Prostate gland (tissue), 2 donors: ENCODE data around the gene SP7. TPM values are rescaled to one million over a fixed set of nuclear protein-coding genes. Genes with fewer than 3 reads are reported as not detected.
A peak's percentile ranks its signal among the peaks of the same experiment; 100 is the strongest.

Experiments used
- DNase-seq: peaks from one replicate; pipeline ENCODE4 v3.0.0-alpha.2; 2019; ENCODE audit warnings: low spot score
- H3K27ac ChIP-seq, 2 donors: fragments of 200-600 bp; sonication (generic); 2 replicates each; pipeline ENCODE4 v1.5.1; 2017 to 2019
- H3K27me3 ChIP-seq: fragments of 200-600 bp; sonication (generic); replicated peaks from 2 replicates; pipeline ENCODE4 v1.5.1; 2019; ENCODE audit not compliant: insufficient read depth
- H3K36me3 ChIP-seq, 2 donors: fragments of 200-600 bp; sonication (generic); 1 replicate in 1 of 2; 2 replicates in 1 of 2; pipeline versions ENCODE4 v1.5.1 to v1.8.1; 2017 to 2019
- H3K4me1 ChIP-seq: fragments of 200-600 bp; sonication (generic); replicated peaks from 2 replicates; pipeline ENCODE4 v1.5.1; 2019
- H3K4me3 ChIP-seq, 2 donors: fragments of 200-600 bp; sonication (generic); 2 replicates each; pipeline ENCODE4 v1.5.1; 2017 to 2019
- H3K9me3 ChIP-seq: fragments of 200-600 bp; sonication (generic); 2 replicates; pipeline ENCODE4 v1.5.1; 2017
- CTCF ChIP-seq, 4 experiments: fragments of 200-600 bp in 2 of 4; fragments of 450-650 bp in 2 of 4; sonication (generic) in 2 of 4; IDR thresholded peaks; 1 replicate in 3 of 4; 2 replicates in 1 of 4; pipeline ENCODE4 v1.5.1; 2016 to 2019; ENCODE audit warnings: antibody characterized with exemption in 4 of 4, mild to moderate bottlenecking in 2 of 4, moderate library complexity in 2 of 4
- POLR2A ChIP-seq: fragments of 450-650 bp; IDR thresholded peaks from one replicate; pipeline ENCODE4 v1.6.1; 2016; ENCODE audit warnings: antibody characterized with exemption, mild to moderate bottlenecking
- POLR2AphosphoS5 ChIP-seq: sonication (generic); formaldehyde crosslinking; IDR thresholded peaks from one replicate; pipeline ENCODE4 v1.6.1; 2017; ENCODE audit warnings: antibody characterized with exemption
- WGBS: methylation state at CpG from one replicate; pipeline ENCODE4 v1.1.5; 2018; 5-methylcytosine and 5-hydroxymethylcytosine counted together
- intact Hi-C: fragments of 100-400 bp; cut with DNase I; formaldehyde crosslinking; loops from one replicate; pipeline ENCODE4 v1.14.2; 2022
- total RNA-seq, 2 donors: library from RNA; depleted of rRNA; stranded (reverse); fragments of >200 nt; gene quantifications; one replicate each; pipeline ENCODE4 v1.1.0, GENCODE V29; 2016

The SP7 gene
- total RNA-seq, 2 donors from 2014 or later, result not detected

DNA sequence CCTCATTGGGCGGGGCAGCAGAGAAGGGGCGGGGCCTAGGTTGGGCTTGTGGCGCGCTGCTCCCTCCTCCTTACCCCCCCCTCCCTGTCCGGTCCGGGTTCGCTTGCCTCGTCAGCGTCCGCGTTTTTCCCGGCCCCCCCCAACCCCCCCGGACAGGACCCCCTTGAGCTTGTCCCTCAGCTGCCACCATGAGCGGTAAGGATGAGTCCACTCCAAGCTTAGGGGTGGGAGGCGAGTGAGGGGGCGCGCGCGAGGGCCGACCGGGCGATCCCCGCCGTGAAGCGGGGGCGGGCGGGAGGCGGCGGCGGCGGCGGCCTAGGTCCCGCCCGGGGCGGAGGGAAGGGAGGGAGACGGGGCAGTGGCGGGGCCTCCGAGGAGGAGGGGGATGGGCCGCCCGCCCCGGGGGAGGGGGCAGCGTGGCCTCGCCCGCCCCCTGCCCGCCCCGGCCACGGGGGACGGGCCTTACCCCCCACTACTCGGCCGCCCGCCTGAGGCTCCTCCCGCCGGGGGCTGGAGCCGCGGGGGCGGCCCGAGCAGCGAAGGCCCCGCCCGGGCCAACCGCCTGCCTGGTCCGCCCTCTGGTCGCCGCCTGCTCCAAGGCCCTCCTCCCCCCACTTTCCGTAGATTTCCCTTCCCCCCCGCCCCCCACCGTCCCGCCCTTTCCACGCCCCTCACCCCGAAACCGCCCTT, 44.1 kb upstream of the SP7 start, which contains the start of gene SP1:
Gene SP1, plus strand, starts transcription at position 73 of the 690 bp plus-strand sequence. Its CDS starts 116 bp downstream, at position 189.
- under 1% methylated on average over 40 of the region's 71 CpGs for WGBS
- peaks cover 7 to 16% of the 10 kb centered on the region in 2 donors for H3K36me3 ChIP-seq
- intact Hi-C loops, result no loop called here
- peak; percentile 90 for DNase-seq
- H3K4me1 ChIP-seq, result peaks cover 17% of the 10 kb centered on the region
- peak within 1 kb of the TSS; percentile 79 to 80 for H3K4me3 ChIP-seq
- no peak for TF ChIP-seq POLR2AphosphoS5
- peak; percentile 30 for TF ChIP-seq POLR2A
- TF ChIP-seq CTCF (IDR thresholded peaks at IDR 0.05), result peak in 1 of 4 experiments; percentile 6
- no peaks in the 10 kb centered on the region for H3K9me3 ChIP-seq
- H3K27ac ChIP-seq, result peak within 1 kb of the TSS; percentile 98 to 100
- H3K27me3 ChIP-seq, result no peaks in the 10 kb centered on the region

DNA sequence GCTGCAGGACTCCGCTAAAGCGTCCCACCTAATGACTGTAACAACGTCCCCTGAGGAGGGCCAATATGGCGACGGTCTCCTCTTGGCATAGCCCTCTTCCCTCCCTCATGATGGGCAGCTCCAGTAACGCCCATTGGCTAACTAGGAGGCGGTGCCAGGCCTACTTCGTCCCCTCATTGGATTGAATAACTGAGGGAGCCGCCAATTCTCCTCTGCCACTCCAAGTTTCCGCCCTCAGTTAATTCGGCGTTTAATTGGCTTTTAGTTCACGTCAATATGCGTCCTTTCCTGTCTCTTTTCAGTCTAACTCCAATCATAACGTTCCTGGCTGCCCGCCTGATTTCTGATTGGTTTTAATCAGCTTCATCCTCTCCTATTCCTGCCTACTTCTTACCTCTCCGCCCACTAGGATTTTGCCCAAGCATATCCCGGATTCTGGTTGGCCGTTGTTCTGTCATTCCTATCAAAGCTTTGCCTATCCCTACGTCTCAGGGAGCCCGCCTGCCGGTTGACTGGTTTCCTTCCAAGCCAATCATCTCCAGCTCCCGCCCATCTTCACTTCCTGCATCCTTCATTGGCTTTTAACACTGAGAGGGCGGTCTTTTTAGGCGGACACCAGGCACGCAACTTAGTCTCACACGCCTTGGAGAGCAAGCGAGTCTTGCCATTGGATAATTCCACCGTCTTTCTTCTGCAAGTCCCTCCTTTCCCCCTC, 43.4 kb upstream of the SP7 start:
- Histone ChIP-seq H3K27ac (peak overlapping the region; percentile 98 to 100), H3K4me3 (peak overlapping the region; percentile 79 to 80), H3K9me3 (no peaks in the 10 kb centered on the region), H3K4me1 (peaks cover 17% of the 10 kb centered on the region), H3K36me3 (peaks cover 7 to 16% of the 10 kb centered on the region in 2 donors), H3K27me3 (no peaks in the 10 kb centered on the region)
- TF ChIP-seq CTCF (IDR thresholded peaks at IDR 0.05) (peak in 1 of 4 experiments; percentile 39), POLR2A (peak; percentile 95), POLR2AphosphoS5 (peak; percentile 92)
- intact Hi-C loops, result no loop called here
- peak; percentile 100 for DNase-seq
- under 1% methylated on average over 29 of the region's 29 CpGs for WGBS

DNA sequence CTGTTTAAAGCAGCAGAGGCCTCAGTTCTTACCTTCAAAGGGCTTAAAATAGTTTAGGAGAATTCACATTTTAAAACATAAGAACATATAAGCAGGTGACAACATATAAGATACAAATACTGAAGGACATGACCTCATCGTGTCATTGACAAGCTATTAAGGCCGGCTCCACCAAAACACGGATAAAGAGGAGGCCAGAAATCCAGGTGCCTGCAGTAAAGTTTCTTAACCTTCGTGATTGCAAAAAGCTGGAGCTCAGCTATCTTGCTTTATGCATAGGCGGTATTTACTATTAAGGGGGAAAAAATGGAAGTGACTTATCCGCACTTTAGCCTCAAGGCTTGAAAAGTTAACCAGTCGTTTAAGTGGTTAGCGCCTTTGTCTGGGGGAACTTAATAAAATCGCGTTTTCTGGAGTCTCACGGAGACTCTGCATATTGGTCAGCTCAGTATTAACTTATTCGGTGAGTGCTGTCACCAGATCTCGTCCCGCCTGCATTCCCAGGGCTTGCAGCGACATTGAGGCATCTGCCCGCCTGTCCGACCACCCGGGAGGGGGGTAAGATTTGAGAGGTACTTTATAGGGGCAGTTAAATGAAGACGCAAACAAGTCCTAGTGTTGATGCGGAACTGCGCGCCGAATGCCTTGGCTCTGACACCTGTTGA, 42.7 kb upstream of the SP7 start:
- H3K9me3 ChIP-seq, result no peaks in the 10 kb centered on the region
- peak overlapping the region; percentile 89 to 93 for H3K27ac ChIP-seq
- H3K36me3 ChIP-seq, result peaks cover 7 to 14% of the 10 kb centered on the region in 2 donors
- intact Hi-C loops, result no loop called here
- WGBS, result 12% methylated on average over 23 of the region's 23 CpGs
- H3K27me3 ChIP-seq, result no peaks in the 10 kb centered on the region
- peaks cover 17% of the 10 kb centered on the region for H3K4me1 ChIP-seq
- TF ChIP-seq POLR2A, result no peak
- no peak for TF ChIP-seq POLR2AphosphoS5
- TF ChIP-seq CTCF (IDR thresholded peaks at IDR 0.05), result no peak
- H3K4me3 ChIP-seq, result peak overlapping the region; percentile 35 to 36
- DNase-seq, result no peak

DNA sequence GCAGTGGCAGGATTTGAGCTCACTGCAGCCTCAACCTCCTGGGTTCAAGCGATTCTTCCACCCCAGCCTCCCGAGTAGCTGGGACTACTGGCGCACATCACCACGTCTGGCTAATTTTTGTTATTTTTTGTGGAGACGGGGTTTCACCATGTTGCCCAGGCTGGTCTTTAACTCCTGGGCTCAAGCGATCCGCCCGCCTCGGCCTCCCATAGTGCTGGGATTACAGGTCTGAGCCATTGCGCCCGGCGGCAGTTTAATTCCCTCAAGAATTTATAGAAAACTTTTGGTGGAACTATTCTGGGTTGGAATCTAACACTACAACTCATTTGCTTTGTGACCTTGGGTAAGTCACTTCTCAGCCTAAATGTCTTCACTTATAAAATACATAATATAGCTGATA, 42.1 kb upstream of the SP7 start:
- WGBS, result 99% methylated on average over 12 of the region's 12 CpGs
- peaks cover 5 to 8% of the 10 kb centered on the region in 2 donors for H3K36me3 ChIP-seq
- no peak for DNase-seq
- peaks cover 15% of the 10 kb centered on the region for H3K4me1 ChIP-seq
- no peaks in the 10 kb centered on the region for H3K9me3 ChIP-seq
- H3K4me3 ChIP-seq, result no peak overlapping the region
- TF ChIP-seq POLR2A (no peak), CTCF (IDR thresholded peaks at IDR 0.05) (no peak), POLR2AphosphoS5 (no peak)
- peak overlapping the region; percentile 89 to 93 for H3K27ac ChIP-seq
- no peaks in the 10 kb centered on the region for H3K27me3 ChIP-seq
- intact Hi-C loops, result no loop called here
